ENCODE results near the gene VDR.

GRCh38 chr12:47794679-47795078 lies 110.1 kb downstream of the VDR start:
- TF ChIP-seq POLR2A (IDR thresholded peaks at IDR 0.05; ENCODE audit: low read length) (no peak), GATA1 (IDR thresholded peaks at IDR 0.05; ENCODE audit: low read depth, low read length) (no peak)

All from erythroblast (primary cell).